ENCODE measurements around the gene PITPNM3.
A peak's percentile ranks its signal among the peaks of the same experiment; 100 is the strongest.

PITPNM3 gene

GRCh38 chr17:6420173-6420641 lies 136.1 kb downstream of the PITPNM3 start:
- DNase-seq: peak in 1 of 58 donors; percentile 4

GRCh38 chr17:6415616-6416015 lies 140.7 kb downstream of the PITPNM3 start:
- DNase-seq: no peak

GRCh38 chr17:6413065-6413464 lies 143.3 kb downstream of the PITPNM3 start:
- peak in 2 of 58 donors; percentile 37 to 52 for DNase-seq

GRCh38 chr17:6408735-6409134 lies 147.6 kb downstream of the PITPNM3 start:
- no peak for DNase-seq

- no peak for DNase-seq
Observed at GRCh38 chr17:6408276-6408675, 148.1 kb downstream of the PITPNM3 start.

DNA sequence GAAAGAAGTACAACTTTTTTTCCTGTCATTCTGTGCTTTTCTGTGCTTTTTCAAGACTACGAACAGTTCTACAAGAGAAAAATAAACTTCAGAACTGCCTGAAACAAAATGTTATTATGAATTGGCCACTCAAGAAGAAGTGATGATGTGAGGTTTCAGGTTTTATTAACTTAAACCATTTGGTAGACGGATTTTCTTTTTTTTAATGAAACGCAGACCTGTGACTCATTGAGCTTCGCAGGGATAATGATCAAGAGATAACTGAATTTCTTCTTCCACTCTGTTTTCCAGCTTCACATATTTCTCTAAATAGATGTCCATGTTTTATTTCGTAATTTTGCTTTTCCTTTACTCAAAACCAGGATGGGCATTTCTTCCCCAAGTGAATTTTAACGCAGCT lies 154.1 kb downstream of the PITPNM3 start:
- no peak for DNase-seq

Measured in anterior cingulate cortex (tissue), 58 donors.